Loucy (cell line): Measurements from ENCODE around the gene C12orf60.

Experiments
- EZH2phosphoT487 ChIP-seq: fragments of 200-600 bp; IDR thresholded peaks from 2 replicates; pipeline ENCODE4 v1.6.1; 2018; ENCODE audit warnings: antibody characterized with exemption, mild to moderate bottlenecking, moderate library complexity, borderline replicate concordance
- TF ChIP-seq, protein P1 (sequence below): fragments of 200-600 bp; sonication (generic); conservative IDR thresholded peaks from 2 replicates; pipeline ENCODE4 v1.5.1; 2014; ENCODE audit warnings: mild to moderate bottlenecking, antibody characterized with exemption, low read length

DNA sequence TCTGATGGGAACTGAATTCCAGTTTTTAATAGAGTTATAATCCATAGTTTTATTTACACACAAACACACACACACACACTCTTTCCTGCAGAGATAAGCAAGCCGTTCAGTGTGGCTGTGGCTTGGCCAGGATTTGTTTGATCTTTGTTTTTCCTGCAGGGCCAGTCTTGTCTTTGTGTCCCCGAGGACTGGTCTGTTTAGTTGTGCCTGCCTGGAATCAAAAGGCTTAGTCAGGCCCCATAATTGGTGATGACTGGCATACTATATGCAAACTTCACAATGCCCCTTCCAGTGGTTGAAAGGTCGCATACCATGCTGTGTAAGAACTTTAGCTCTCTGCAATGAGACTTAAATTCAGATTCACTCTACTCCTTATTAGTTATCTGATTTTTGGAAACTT lies 26.2 kb upstream of the C12orf60 start:
- TF ChIP-seq EZH2phosphoT487: no peak
- TF ChIP-seq, protein P1, sequence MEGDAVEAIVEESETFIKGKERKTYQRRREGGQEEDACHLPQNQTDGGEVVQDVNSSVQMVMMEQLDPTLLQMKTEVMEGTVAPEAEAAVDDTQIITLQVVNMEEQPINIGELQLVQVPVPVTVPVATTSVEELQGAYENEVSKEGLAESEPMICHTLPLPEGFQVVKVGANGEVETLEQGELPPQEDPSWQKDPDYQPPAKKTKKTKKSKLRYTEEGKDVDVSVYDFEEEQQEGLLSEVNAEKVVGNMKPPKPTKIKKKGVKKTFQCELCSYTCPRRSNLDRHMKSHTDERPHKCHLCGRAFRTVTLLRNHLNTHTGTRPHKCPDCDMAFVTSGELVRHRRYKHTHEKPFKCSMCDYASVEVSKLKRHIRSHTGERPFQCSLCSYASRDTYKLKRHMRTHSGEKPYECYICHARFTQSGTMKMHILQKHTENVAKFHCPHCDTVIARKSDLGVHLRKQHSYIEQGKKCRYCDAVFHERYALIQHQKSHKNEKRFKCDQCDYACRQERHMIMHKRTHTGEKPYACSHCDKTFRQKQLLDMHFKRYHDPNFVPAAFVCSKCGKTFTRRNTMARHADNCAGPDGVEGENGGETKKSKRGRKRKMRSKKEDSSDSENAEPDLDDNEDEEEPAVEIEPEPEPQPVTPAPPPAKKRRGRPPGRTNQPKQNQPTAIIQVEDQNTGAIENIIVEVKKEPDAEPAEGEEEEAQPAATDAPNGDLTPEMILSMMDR: no peak
